Lung (tissue), 12 donors: ENCODE measurements around the gene PRKAA2. TPM values are rescaled to one million over a fixed set of nuclear protein-coding genes. Genes with fewer than 3 reads are reported as not detected.

Source experiments
- ATAC-seq: fragments of 200-7000 bp; cut with Tn5 transposase; one replicate; pipeline ENCODE4 v1.9.1; 2020; ENCODE audit warnings: moderate number of reproducible peaks; ENCODE audit not compliant: insufficient read depth, low FRiP score
- DNase-seq, 3 donors: peaks; one replicate each; pipeline ENCODE4 v3.0.0-alpha.2; 2013 to 2017
- H3K27ac ChIP-seq, 2 donors: one replicate each; pipeline ENCODE4 v1.5.1; 2013; ENCODE audit warnings: mild to moderate bottlenecking in 2 of 2, moderate library complexity in 2 of 2, control low read depth in 1 of 2, inconsistent platforms in 1 of 2, low read depth in 1 of 2, low read length in 1 of 2
- H3K27me3 ChIP-seq, 3 donors: one replicate each; pipeline ENCODE4 v1.5.1; 2013; ENCODE audit warnings: low read length in 2 of 3; ENCODE audit not compliant: control insufficient read depth in 3 of 3, insufficient read depth in 3 of 3
- H3K36me3 ChIP-seq, 4 donors: one replicate each; pipeline ENCODE4 v1.5.1; 2013; ENCODE audit warnings: low read length in 4 of 4, mild to moderate bottlenecking in 1 of 4, moderate library complexity in 1 of 4; ENCODE audit not compliant: control insufficient read depth in 4 of 4, insufficient read depth in 4 of 4
- H3K4me1 ChIP-seq, 5 donors: one replicate each; pipeline ENCODE4 v1.5.1; 2013; ENCODE audit warnings: low read length in 5 of 5, mild to moderate bottlenecking in 2 of 5, moderate library complexity in 1 of 5; ENCODE audit not compliant: control insufficient read depth in 5 of 5, insufficient read depth in 5 of 5
- H3K4me3 ChIP-seq: one replicate; pipeline ENCODE4 v1.5.1; 2013; ENCODE audit warnings: mild to moderate bottlenecking, control low read depth, moderate library complexity
- H3K9ac ChIP-seq, 2 donors: one replicate each; pipeline ENCODE4 v1.5.1; 2013; ENCODE audit warnings: low read length in 2 of 2, control low read depth in 1 of 2; ENCODE audit not compliant: insufficient read depth in 1 of 2
- H3K9me3 ChIP-seq, 4 donors: one replicate each; pipeline ENCODE4 v1.5.1; 2013; ENCODE audit warnings: low read length in 3 of 4, mild to moderate bottlenecking in 1 of 4, moderate library complexity in 1 of 4; ENCODE audit not compliant: control insufficient read depth in 4 of 4, insufficient read depth in 3 of 4
- WGBS, 2 donors: extraction: QIAGEN DNeasy Blood & Tissue Kit; methylation state at CpG; one replicate each; pipeline ENCODE4 v1.1.7; 2013; 5-methylcytosine and 5-hydroxymethylcytosine counted together
- polyA plus RNA-seq, 2 donors: library from polyadenylated mRNA; stranded (reverse); fragments of 200-250 nt; gene quantifications; one replicate each; pipeline ENCODE4 v1.2.1, GENCODE V29; 2013
- total RNA-seq, 2 donors: library from RNA; depleted of rRNA in 1 of 2; stranded (reverse); fragments of >200 nt in 1 of 2; gene quantifications; one replicate each; pipeline ENCODE4 v1.2.1, GENCODE V29; 2014 to 2021
- TF ChIP-seq, protein P1 (sequence below): IDR thresholded peaks from 2 replicates; pipeline ENCODE4 v1.5.1; 2012; ENCODE audit warnings: mild to moderate bottlenecking; ENCODE audit errors: control extremely low read depth, extremely low read depth
- donor health status: control.
- donor health status: control.
- donor health status: Bipolar disorder and iron deficiency.
- donor health status: healthy.
- donor health status: DM: yes; HTN: yes; CAD: no.

The PRKAA2 gene
- total and polyA plus RNA-seq, 4 donors: 0.38 to 6.1 (median 1.3) TPM

DNA sequence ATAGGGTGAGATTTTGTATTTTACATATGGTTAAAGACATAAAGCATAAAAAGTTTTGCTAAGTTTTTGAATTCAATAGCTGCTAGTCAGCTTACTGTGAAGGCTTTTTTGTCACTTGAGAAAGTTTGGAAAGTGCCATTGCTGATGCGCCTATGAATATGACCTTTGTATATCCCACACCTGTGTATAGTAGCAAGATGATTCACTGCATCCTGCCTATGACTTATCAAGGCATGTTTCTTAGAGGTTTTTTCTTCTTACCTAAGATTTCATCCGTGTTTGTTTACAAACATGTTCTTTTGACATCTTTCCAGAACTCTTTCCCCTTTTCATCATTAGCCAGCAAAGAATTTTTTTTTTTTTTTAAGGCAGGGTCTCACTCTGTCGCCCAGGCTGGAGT, 51.5 kb downstream of the PRKAA2 start:
- Histone ChIP-seq H3K27ac (peak overlapping the region in 1 of 2 donors; percentile 33), H3K9ac (no peak overlapping the region), H3K4me1 (no peaks in the 10 kb centered on the region), H3K27me3 (no peaks in the 10 kb centered on the region), H3K9me3 (peaks cover 0 to 7% (median 2%) of the 10 kb centered on the region in 4 donors), H3K36me3 (no peaks in the 10 kb centered on the region), H3K4me3 (no peak overlapping the region)
- ATAC-seq (no peak), DNase-seq (no peak)
- 75 to 88% methylated on average over 3 of the region's 3 CpGs for WGBS, 2 donors
- TF ChIP-seq, protein P1, sequence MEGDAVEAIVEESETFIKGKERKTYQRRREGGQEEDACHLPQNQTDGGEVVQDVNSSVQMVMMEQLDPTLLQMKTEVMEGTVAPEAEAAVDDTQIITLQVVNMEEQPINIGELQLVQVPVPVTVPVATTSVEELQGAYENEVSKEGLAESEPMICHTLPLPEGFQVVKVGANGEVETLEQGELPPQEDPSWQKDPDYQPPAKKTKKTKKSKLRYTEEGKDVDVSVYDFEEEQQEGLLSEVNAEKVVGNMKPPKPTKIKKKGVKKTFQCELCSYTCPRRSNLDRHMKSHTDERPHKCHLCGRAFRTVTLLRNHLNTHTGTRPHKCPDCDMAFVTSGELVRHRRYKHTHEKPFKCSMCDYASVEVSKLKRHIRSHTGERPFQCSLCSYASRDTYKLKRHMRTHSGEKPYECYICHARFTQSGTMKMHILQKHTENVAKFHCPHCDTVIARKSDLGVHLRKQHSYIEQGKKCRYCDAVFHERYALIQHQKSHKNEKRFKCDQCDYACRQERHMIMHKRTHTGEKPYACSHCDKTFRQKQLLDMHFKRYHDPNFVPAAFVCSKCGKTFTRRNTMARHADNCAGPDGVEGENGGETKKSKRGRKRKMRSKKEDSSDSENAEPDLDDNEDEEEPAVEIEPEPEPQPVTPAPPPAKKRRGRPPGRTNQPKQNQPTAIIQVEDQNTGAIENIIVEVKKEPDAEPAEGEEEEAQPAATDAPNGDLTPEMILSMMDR: no peak

DNA sequence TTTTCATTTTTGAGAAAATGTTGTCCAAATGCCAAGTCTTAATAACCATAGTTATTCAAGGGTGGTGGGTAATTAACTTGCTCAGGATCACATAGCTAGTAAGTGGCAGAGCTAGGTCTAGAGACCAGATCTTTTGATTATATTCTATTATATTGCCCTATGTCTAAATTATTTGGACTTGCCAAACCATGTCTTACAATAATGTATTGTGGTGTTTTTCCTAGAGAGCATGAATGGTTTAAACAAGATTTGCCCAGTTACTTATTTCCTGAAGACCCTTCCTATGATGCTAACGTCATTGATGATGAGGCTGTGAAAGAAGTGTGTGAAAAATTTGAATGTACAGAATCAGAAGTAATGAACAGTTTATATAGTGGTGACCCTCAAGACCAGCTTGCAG, 58.6 kb downstream of the PRKAA2 start:
- Histone ChIP-seq H3K36me3 (peaks cover 0 to 6% (median 0%) of the 10 kb centered on the region in 4 donors), H3K9me3 (peaks cover 0 to 10% (median 3%) of the 10 kb centered on the region in 4 donors), H3K27me3 (no peaks in the 10 kb centered on the region), H3K4me1 (no peaks in the 10 kb centered on the region), H3K9ac (no peak overlapping the region), H3K4me3 (no peak overlapping the region), H3K27ac (no peak overlapping the region)
- DNase-seq (no peak), ATAC-seq (no peak)
- TF ChIP-seq, protein P1: no peak
- WGBS, 2 donors: 80 to 84% methylated on average over 1 of the region's 1 CpG

DNA sequence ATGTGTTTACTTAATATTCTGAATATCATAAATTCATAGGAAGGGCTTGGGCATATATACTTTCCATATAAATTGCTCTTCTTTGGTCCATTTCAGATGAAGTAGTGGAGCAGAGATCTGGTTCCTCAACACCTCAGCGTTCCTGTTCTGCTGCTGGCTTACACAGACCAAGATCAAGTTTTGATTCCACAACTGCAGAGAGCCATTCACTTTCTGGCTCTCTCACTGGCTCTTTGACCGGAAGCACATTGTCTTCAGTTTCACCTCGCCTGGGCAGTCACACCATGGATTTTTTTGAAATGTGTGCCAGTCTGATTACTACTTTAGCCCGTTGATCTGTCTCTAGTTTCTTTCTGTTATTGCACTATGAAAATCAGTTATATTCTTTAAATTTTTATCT, 62.3 kb downstream of the PRKAA2 start:
- H3K4me1 ChIP-seq: no peaks in the 10 kb centered on the region
- no peak overlapping the region for H3K9ac ChIP-seq
- H3K4me3 ChIP-seq: no peak overlapping the region
- peaks cover 0 to 6% (median 0%) of the 10 kb centered on the region in 4 donors for H3K36me3 ChIP-seq
- 88 to 90% methylated on average over 4 of the region's 4 CpGs for WGBS, 2 donors
- TF ChIP-seq, protein P1: no peak
- ATAC-seq (no peak), DNase-seq (no peak)
- no peak overlapping the region for H3K27ac ChIP-seq
- H3K27me3 ChIP-seq: no peaks in the 10 kb centered on the region
- peaks cover 0 to 6% (median 0%) of the 10 kb centered on the region in 4 donors for H3K9me3 ChIP-seq

GRCh38 chr1:56709269-56709880, 64.3 kb downstream of the PRKAA2 start:
- WGBS, 2 donors: 15 to 20% methylated on average over 2 of the region's 2 CpGs
- Histone ChIP-seq H3K4me3 (no peak overlapping the region), H3K9ac (no peak overlapping the region), H3K27me3 (no peaks in the 10 kb centered on the region), H3K27ac (no peak overlapping the region), H3K9me3 (no peaks in the 10 kb centered on the region), H3K36me3 (no peaks in the 10 kb centered on the region), H3K4me1 (no peaks in the 10 kb centered on the region)
- DNase-seq (peak in 2 of 3 donors; percentile 75 to 81), ATAC-seq (no peak)
- TF ChIP-seq, protein P1: peak; percentile 26
